Neural crest cell (in vitro differentiated cells): ENCODE results near the gene LTC4S. TPM values are rescaled to one million over a fixed set of nuclear protein-coding genes. Genes with fewer than 3 reads are reported as not detected.

ENCODE experiments used
- DNase-seq: peaks from one replicate; pipeline ENCODE4 v3.0.0; 2021; ENCODE audit warnings: low read depth, mixed read lengths, low spot score
- H3K27ac Mint-ChIP-seq: one replicate; pipeline ENCODE4 v1.8.0; 2021; ENCODE audit warnings: mild to moderate bottlenecking, mixed read lengths; ENCODE audit not compliant: unreplicated experiment
- H3K27me3 Mint-ChIP-seq: 2 replicates; pipeline ENCODE4 v1.8.0; 2021; ENCODE audit warnings: low read depth, mild to moderate bottlenecking, mixed read lengths
- H3K36me3 Mint-ChIP-seq: 2 replicates; pipeline ENCODE4 v1.8.0; 2021; ENCODE audit warnings: low read depth, mild to moderate bottlenecking, mixed read lengths
- H3K4me1 Mint-ChIP-seq: 2 replicates; pipeline ENCODE4 v1.8.0; 2021; ENCODE audit warnings: mixed read lengths
- H3K4me3 Mint-ChIP-seq: one replicate; pipeline ENCODE4 v1.8.0; 2021; ENCODE audit warnings: mild to moderate bottlenecking, mixed read lengths
- H3K9me3 Mint-ChIP-seq: 2 replicates; pipeline ENCODE4 v1.8.0; 2021; ENCODE audit warnings: mixed read lengths
- total RNA-seq: library from RNA; stranded (reverse); gene quantifications from 2 replicates; pipeline ENCODE4 v1.2.1, GENCODE V29; 2021
- TF ChIP-seq, protein P1 (sequence below): fragments of 200-600 bp; sonication (generic); conservative IDR thresholded peaks from 2 replicates; pipeline ENCODE4 v1.5.0; 2021; ENCODE audit warnings: antibody characterized with exemption, mild to moderate bottlenecking

The LTC4S gene
- total RNA-seq, 1 donor from 2014 or later = 3.3 TPM

DNA sequence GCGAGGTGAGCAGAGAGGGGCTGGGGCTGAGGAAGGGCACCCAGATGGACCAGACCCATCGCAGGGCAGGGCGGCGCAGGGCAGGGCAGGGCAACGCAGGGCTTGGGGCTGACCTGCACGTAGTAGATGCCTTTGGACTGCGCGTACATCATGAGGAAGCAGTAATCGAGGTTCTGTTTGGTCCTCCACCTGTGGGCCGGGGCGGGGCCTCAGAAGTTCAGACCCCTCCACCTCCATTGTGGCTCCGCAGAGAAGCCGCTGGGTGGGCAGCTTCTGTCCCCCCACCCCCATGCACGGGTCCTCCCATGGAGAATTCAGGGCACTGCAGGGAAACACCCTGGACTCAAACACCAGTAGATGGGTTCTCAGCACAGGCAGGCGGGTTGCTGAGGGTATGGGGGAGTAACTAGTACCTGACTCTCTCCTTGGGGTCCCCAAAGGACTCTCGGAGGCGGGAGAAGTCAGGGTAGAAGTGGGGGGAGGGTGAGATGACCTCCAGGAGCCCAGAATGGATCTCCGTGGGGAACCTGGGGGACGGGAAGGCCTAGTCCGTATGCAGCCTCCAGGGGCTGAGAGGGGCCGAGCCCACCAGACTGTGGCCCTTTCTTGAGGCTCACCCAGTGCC lies 6.4 kb downstream of the LTC4S start:
- peaks cover 29% of the 10 kb centered on the region for H3K4me1 Mint-ChIP-seq
- H3K27me3 Mint-ChIP-seq = peaks cover 5% of the 10 kb centered on the region
- H3K27ac Mint-ChIP-seq = no peak overlapping the region
- no peak for DNase-seq
- H3K36me3 Mint-ChIP-seq = peaks cover 7% of the 10 kb centered on the region
- no peak overlapping the region for H3K4me3 Mint-ChIP-seq
- TF ChIP-seq, protein P1, sequence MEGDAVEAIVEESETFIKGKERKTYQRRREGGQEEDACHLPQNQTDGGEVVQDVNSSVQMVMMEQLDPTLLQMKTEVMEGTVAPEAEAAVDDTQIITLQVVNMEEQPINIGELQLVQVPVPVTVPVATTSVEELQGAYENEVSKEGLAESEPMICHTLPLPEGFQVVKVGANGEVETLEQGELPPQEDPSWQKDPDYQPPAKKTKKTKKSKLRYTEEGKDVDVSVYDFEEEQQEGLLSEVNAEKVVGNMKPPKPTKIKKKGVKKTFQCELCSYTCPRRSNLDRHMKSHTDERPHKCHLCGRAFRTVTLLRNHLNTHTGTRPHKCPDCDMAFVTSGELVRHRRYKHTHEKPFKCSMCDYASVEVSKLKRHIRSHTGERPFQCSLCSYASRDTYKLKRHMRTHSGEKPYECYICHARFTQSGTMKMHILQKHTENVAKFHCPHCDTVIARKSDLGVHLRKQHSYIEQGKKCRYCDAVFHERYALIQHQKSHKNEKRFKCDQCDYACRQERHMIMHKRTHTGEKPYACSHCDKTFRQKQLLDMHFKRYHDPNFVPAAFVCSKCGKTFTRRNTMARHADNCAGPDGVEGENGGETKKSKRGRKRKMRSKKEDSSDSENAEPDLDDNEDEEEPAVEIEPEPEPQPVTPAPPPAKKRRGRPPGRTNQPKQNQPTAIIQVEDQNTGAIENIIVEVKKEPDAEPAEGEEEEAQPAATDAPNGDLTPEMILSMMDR = no peak
- H3K9me3 Mint-ChIP-seq = no peaks in the 10 kb centered on the region

DNA sequence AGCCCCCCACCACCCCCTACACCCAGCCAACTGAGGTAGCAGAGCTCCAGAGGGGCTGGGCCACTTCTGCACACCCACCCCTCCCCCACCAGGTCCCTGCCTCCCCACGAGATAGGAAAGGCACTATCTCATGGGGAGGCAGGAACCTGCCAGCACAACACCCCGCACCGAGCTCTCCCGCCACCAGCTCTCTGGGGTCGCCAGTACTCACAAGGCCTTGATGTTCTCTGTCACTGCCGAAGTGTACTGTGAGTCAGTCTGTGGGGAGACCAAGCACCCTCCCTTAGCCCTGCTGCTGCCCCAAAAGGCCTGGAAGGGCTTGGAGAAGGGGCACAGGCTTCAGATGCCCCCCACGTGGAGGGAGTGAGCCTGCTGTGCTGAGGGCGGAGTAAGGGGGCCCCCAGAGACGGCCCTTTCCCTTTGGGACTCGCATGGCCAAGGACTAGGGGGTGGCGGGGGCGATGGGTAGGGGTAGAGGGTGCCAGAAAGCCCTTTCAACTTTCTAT lies 7.0 kb downstream of the LTC4S start:
- Mint-ChIP-seq H3K9me3 (no peaks in the 10 kb centered on the region), H3K36me3 (peaks cover 7% of the 10 kb centered on the region), H3K27ac (no peak overlapping the region), H3K4me3 (no peak overlapping the region), H3K27me3 (peaks cover 5% of the 10 kb centered on the region), H3K4me1 (peaks cover 30% of the 10 kb centered on the region)
- no peak for DNase-seq
- TF ChIP-seq, protein P1 = no peak

DNA sequence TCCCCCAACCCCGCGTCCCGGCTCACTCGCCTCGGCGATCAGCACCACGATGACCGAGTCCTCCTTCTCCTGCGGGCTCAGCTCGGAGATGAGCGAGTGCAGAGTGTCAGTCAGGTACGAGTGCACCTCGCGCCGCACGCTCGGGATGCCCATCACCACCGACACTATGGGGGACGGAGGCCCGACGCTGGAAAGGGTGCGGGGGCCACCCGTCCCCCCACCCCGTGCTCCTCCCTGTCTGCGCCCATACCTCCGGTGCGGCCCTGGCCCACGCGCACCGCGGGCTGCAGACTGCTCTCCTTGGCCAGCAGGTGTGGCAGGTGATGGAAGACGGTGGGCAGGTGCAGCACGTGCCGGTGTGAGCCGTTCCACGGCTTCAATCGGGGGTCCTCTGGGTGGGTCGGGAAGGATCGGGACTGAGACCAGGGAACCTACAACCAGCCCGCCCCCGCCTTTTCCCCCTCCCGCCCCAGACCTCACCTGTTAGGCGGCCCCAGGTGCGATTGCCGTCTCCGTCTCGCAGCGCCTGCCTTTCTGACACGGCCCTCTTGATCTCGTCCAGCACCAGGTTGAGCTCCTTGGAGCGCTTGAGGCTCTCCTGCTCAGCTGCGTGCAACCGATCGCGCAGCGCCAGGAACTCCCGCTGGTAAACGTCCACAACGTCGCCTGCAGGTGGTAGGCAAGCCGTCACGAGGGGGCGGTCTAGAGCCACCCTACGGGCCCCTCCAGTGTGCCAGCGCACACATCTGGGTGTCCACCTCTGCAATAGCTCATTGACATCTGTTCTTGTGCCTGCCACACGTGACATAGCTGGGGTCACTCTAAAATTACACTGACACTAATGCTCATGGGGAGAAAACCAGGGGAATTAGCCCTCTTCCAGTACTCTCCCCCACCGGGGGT lies 7.8 kb downstream of the LTC4S start:
- TF ChIP-seq, protein P1 = peak; percentile 65
- DNase-seq = peak; percentile 55
- H3K4me3 Mint-ChIP-seq = peak overlapping the region; percentile 81
- H3K4me1 Mint-ChIP-seq = peaks cover 30% of the 10 kb centered on the region
- H3K27me3 Mint-ChIP-seq = peaks cover 5% of the 10 kb centered on the region
- no peaks in the 10 kb centered on the region for H3K9me3 Mint-ChIP-seq
- H3K27ac Mint-ChIP-seq = no peak overlapping the region
- peaks cover 7% of the 10 kb centered on the region for H3K36me3 Mint-ChIP-seq

DNA sequence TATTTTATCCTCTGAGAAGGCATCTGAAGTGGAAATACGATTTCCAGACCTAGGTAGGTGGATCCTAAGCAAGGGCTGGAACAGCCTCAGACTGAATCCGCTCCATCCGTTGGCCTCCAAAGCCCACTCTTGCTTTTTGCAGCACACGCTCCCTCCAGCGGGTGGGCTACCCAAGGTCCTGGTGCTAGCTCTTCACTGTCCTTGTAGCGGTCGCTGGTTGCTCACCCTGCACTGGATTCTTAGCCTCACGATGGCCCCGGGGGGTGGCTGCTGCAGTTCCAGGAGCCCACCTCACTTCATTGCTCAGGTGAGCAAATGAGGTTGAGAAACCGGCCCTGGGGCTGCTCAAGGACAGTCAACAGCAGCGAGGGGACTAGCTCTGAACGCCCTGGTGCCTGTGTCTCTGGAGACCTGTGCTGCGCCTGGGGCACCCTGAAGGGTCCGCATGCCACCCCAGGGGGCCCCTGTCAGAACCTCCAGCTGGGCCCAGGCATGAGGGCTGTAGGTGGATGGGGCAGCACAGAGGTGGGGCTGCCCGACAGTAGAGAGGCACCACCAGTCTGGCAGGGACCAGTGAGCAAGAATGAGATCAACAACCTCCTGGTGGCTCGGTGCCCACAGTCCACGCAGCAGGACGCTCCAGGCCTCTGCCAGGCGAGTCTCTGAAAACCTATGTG lies 8.6 kb downstream of the LTC4S start:
- H3K9me3 Mint-ChIP-seq = no peaks in the 10 kb centered on the region
- peaks cover 2% of the 10 kb centered on the region for H3K27me3 Mint-ChIP-seq
- H3K4me3 Mint-ChIP-seq = peak overlapping the region; percentile 81
- peaks cover 2% of the 10 kb centered on the region for H3K36me3 Mint-ChIP-seq
- no peak overlapping the region for H3K27ac Mint-ChIP-seq
- DNase-seq = no peak
- H3K4me1 Mint-ChIP-seq = peaks cover 25% of the 10 kb centered on the region
- TF ChIP-seq, protein P1 = no peak

DNA sequence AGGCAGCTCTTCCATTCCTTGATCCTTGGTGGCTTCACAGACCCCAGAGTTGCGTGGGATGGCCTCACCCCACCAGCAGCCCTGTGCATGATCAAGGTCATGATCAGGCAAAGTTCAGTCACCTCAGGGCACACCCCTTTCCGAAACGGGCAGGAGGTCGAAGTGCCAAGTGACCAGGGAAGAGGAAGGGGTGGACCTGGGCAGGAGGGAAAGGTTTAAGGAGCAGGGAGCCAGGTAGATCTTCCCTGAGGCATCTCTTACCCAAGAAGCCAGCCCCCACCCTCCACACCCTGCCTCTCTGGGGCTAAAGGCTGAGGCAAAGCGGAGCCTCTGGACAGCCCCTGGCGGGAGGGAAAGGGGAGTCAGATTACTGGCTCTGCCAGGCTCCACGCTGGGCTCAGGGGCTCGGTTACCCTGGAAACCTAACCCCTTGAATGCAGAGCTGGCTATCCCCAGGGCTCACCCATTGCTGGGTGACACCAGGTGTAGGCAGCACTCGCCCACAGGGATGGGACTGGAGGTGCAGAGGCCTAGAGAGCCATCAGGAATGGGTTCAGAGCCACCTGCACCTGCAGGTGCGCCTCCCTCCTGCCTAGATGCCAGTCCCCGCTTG lies 9.3 kb downstream of the LTC4S start:
- DNase-seq = no peak
- TF ChIP-seq, protein P1 = no peak
- Mint-ChIP-seq H3K4me1 (peaks cover 25% of the 10 kb centered on the region), H3K36me3 (peaks cover 2% of the 10 kb centered on the region), H3K4me3 (peak overlapping the region; percentile 70), H3K9me3 (no peaks in the 10 kb centered on the region), H3K27me3 (peaks cover 2% of the 10 kb centered on the region), H3K27ac (no peak overlapping the region)
